ENCODE results near the gene CAPN12. TPM values are rescaled to one million over a fixed set of nuclear protein-coding genes. Genes with fewer than 3 reads are reported as not detected.

Gene CAPN12
- total and polyA plus RNA-seq, 5 donors, result 0.22 to 0.91 (median 0.63) TPM

GRCh38 chr19:38721979-38722773, 22.1 kb downstream of the CAPN12 start:
- H3K4me1 ChIP-seq (ENCODE audit: control insufficient read depth, insufficient read depth, low read length), result peaks cover 29% of the 10 kb centered on the region
- intact Hi-C loops (cut with DNase I), result loop anchor here in 1 of 4 donors (5.0 kb wide), 1 partner anchor 65 kb away; no protein-coding TSS in a partner anchor
- DNase-seq (peak; percentile 85 to 93 (median 91)), ATAC-seq (peak; percentile 64 to 82)
- H3K27ac ChIP-seq (ENCODE audit: low read length), result peak overlapping the region; percentile 79
- H3K4me3 ChIP-seq (ENCODE audit: low read length), result no peak overlapping the region
- H3K9me3 ChIP-seq (ENCODE audit: control insufficient read depth, low read length), result no peaks in the 10 kb centered on the region
- H3K27me3 ChIP-seq (ENCODE audit: control insufficient read depth, insufficient read depth), result no peaks in the 10 kb centered on the region
- WGBS, result 21% methylated on average over 17 of the region's 17 CpGs

- Histone ChIP-seq H3K4me3 (ENCODE audit: low read length) (no peak overlapping the region), H3K27ac (ENCODE audit: low read length) (peak overlapping the region; percentile 79), H3K9me3 (ENCODE audit: control insufficient read depth, low read length) (no peaks in the 10 kb centered on the region), H3K27me3 (ENCODE audit: control insufficient read depth, insufficient read depth) (no peaks in the 10 kb centered on the region), H3K4me1 (ENCODE audit: control insufficient read depth, insufficient read depth, low read length) (peaks cover 29% of the 10 kb centered on the region)
- WGBS, result 62% methylated on average over 20 of the region's 20 CpGs
- no peak for ATAC-seq
- no peak for DNase-seq
- intact Hi-C loops (cut with DNase I), result loop anchor here in 1 of 4 donors (5.0 kb wide), 1 partner anchor 64 kb away; no protein-coding TSS in a partner anchor
Measured at GRCh38 chr19:38721496-38721895, 22.8 kb downstream of the CAPN12 start.

- DNase-seq (no peak), ATAC-seq (no peak)
- WGBS, result 92% methylated on average over 15 of the region's 15 CpGs
- intact Hi-C loops (cut with DNase I), result loop anchor here in 1 of 4 donors (5.0 kb wide), 1 partner anchor 63 kb away; no protein-coding TSS in a partner anchor
- H3K4me1 ChIP-seq (ENCODE audit: control insufficient read depth, insufficient read depth, low read length), result peaks cover 29% of the 10 kb centered on the region
- no peaks in the 10 kb centered on the region for H3K27me3 ChIP-seq (ENCODE audit: control insufficient read depth, insufficient read depth)
- no peak overlapping the region for H3K4me3 ChIP-seq (ENCODE audit: low read length)
- H3K9me3 ChIP-seq (ENCODE audit: control insufficient read depth, low read length), result no peaks in the 10 kb centered on the region
- H3K27ac ChIP-seq (ENCODE audit: low read length), result peak overlapping the region; percentile 79
Measured at GRCh38 chr19:38720559-38721236, 23.6 kb downstream of the CAPN12 start.

- no peaks in the 10 kb centered on the region for H3K9me3 ChIP-seq (ENCODE audit: control insufficient read depth, low read length)
- peaks cover 29% of the 10 kb centered on the region for H3K4me1 ChIP-seq (ENCODE audit: control insufficient read depth, insufficient read depth, low read length)
- 49% methylated on average over 24 of the region's 24 CpGs for WGBS
- DNase-seq (peak in 1 of 3 donors; percentile 74), ATAC-seq (peak; percentile 0 to 2)
- intact Hi-C loops (cut with DNase I), result loop anchor here in 2 of 4 donors (5.0 to 10.0 kb wide), 2 partner anchors 63 to 65 kb away; no protein-coding TSS in a partner anchor
- H3K4me3 ChIP-seq (ENCODE audit: low read length), result no peak overlapping the region
- no peaks in the 10 kb centered on the region for H3K27me3 ChIP-seq (ENCODE audit: control insufficient read depth, insufficient read depth)
- peak overlapping the region; percentile 79 for H3K27ac ChIP-seq (ENCODE audit: low read length)
Measured at GRCh38 chr19:38719761-38720558, 24.3 kb downstream of the CAPN12 start.

- 49% methylated on average over 24 of the region's 24 CpGs for WGBS
- intact Hi-C loops (cut with DNase I), result loop anchor here in 1 of 4 donors (10.0 kb wide), 1 partner anchor 64 kb away; no protein-coding TSS in a partner anchor
Measured at GRCh38 chr19:38718747-38719543, 25.3 kb downstream of the CAPN12 start.

GRCh38 chr19:38717855-38718254, 26.4 kb downstream of the CAPN12 start:
- Histone ChIP-seq H3K4me1 (ENCODE audit: control insufficient read depth, insufficient read depth, low read length) (peaks cover 32% of the 10 kb centered on the region), H3K27ac (ENCODE audit: low read length) (peak overlapping the region; percentile 6)
- intact Hi-C loops (cut with DNase I), result loop anchor here in 1 of 4 donors (10.0 kb wide), 1 partner anchor 63 kb away; no protein-coding TSS in a partner anchor

More at GRCh38 chr19:38718747-38719543, 25.3 kb downstream of the CAPN12 start:
- Histone ChIP-seq H3K4me1 (ENCODE audit: control insufficient read depth, insufficient read depth, low read length) (peaks cover 30% of the 10 kb centered on the region), H3K9me3 (ENCODE audit: control insufficient read depth, low read length) (no peaks in the 10 kb centered on the region), H3K27ac (ENCODE audit: low read length) (peak overlapping the region; percentile 79), H3K4me3 (ENCODE audit: low read length) (no peak overlapping the region), H3K27me3 (ENCODE audit: control insufficient read depth, insufficient read depth) (no peaks in the 10 kb centered on the region)
- ATAC-seq, result peak; percentile 12 to 24
- peak; percentile 72 to 86 (median 85) for DNase-seq

GRCh38 chr19:38717051-38717450, 27.2 kb downstream of the CAPN12 start:
- no peak for ATAC-seq
- Histone ChIP-seq H3K27me3 (ENCODE audit: control insufficient read depth, insufficient read depth) (no peaks in the 10 kb centered on the region), H3K27ac (ENCODE audit: low read length) (no peak overlapping the region), H3K4me1 (ENCODE audit: control insufficient read depth, insufficient read depth, low read length) (peaks cover 31% of the 10 kb centered on the region), H3K9me3 (ENCODE audit: control insufficient read depth, low read length) (no peaks in the 10 kb centered on the region), H3K4me3 (ENCODE audit: low read length) (no peak overlapping the region)
- DNase-seq, result no peak
- WGBS, result 93% methylated on average over 17 of the region's 17 CpGs
- intact Hi-C loops (cut with DNase I), result loop anchor here in 1 of 4 donors (10.0 kb wide), 1 partner anchor 62 kb away; no protein-coding TSS in a partner anchor

More at GRCh38 chr19:38717855-38718254, 26.4 kb downstream of the CAPN12 start:
- H3K4me3 ChIP-seq (ENCODE audit: low read length), result no peak overlapping the region
- ATAC-seq (no peak), DNase-seq (no peak)
- no peaks in the 10 kb centered on the region for H3K27me3 ChIP-seq (ENCODE audit: control insufficient read depth, insufficient read depth)
- H3K9me3 ChIP-seq (ENCODE audit: control insufficient read depth, low read length), result no peaks in the 10 kb centered on the region
- 90% methylated on average over 11 of the region's 11 CpGs for WGBS

GRCh38 chr19:38715555-38715954, 28.7 kb downstream of the CAPN12 start:
- no peaks in the 10 kb centered on the region for H3K27me3 ChIP-seq (ENCODE audit: control insufficient read depth, insufficient read depth)
- no peak overlapping the region for H3K27ac ChIP-seq (ENCODE audit: low read length)
- peaks cover 30% of the 10 kb centered on the region for H3K4me1 ChIP-seq (ENCODE audit: control insufficient read depth, insufficient read depth, low read length)
- ATAC-seq (no peak), DNase-seq (peak; percentile 57 to 87 (median 86))
- intact Hi-C loops (cut with DNase I), result loop anchor here in 1 of 4 donors (10.0 kb wide), 1 partner anchor 61 kb away; no protein-coding TSS in a partner anchor
- no peaks in the 10 kb centered on the region for H3K9me3 ChIP-seq (ENCODE audit: control insufficient read depth, low read length)
- no peak overlapping the region for H3K4me3 ChIP-seq (ENCODE audit: low read length)
- 73% methylated on average over 3 of the region's 3 CpGs for WGBS

- 73% methylated on average over 14 of the region's 14 CpGs for WGBS
- DNase-seq (no peak), ATAC-seq (no peak)
- no peaks in the 10 kb centered on the region for H3K27me3 ChIP-seq (ENCODE audit: control insufficient read depth, insufficient read depth)
- peaks cover 33% of the 10 kb centered on the region for H3K4me1 ChIP-seq (ENCODE audit: control insufficient read depth, insufficient read depth, low read length)
- intact Hi-C loops (cut with DNase I), result loop anchor here in 2 of 4 donors (5.0 to 10.0 kb wide), 2 partner anchors 60 to 62 kb away; no protein-coding TSS in a partner anchor
- no peaks in the 10 kb centered on the region for H3K9me3 ChIP-seq (ENCODE audit: control insufficient read depth, low read length)
- H3K27ac ChIP-seq (ENCODE audit: low read length), result peak overlapping the region; percentile 44
- no peak overlapping the region for H3K4me3 ChIP-seq (ENCODE audit: low read length)
Measured at GRCh38 chr19:38714354-38714778, 29.9 kb downstream of the CAPN12 start.

All from right cardiac atrium (tissue), 5 donors.